Urinary bladder (tissue), 4 donors: ENCODE measurements around the gene STARD8. TPM values are rescaled to one million over a fixed set of nuclear protein-coding genes. Genes with fewer than 3 reads are reported as not detected.

Experiments
- DNase-seq: peaks from one replicate; pipeline ENCODE4 v3.0.0-alpha.2; 2015; ENCODE audit errors: extremely low spot score
- H3K27ac ChIP-seq: one replicate; pipeline ENCODE4 v1.5.1; 2013; ENCODE audit warnings: low read depth, mild to moderate bottlenecking, moderate library complexity
- H3K36me3 ChIP-seq: one replicate; pipeline ENCODE4 v1.6.1; 2013; ENCODE audit warnings: mild to moderate bottlenecking, moderate library complexity; ENCODE audit not compliant: insufficient read depth
- H3K4me1 ChIP-seq: one replicate; pipeline ENCODE4 v1.6.1; 2013; ENCODE audit warnings: mild to moderate bottlenecking, moderate library complexity; ENCODE audit not compliant: insufficient read depth
- H3K4me3 ChIP-seq: one replicate; pipeline ENCODE4 v1.5.1; 2013; ENCODE audit warnings: low read depth, low read length
- WGBS: extraction: QIAGEN DNeasy Blood & Tissue Kit; methylation state at CpG from one replicate; pipeline ENCODE4 v1.1.7; 2013; 5-methylcytosine and 5-hydroxymethylcytosine counted together
- polyA plus RNA-seq: library from polyadenylated mRNA; stranded (reverse); fragments of 200-250 nt; gene quantifications from one replicate; pipeline ENCODE4 v1.2.3, GENCODE V29; 2013
- total RNA-seq: library from RNA; depleted of rRNA; stranded (reverse); fragments of >200 nt; gene quantifications from one replicate; pipeline ENCODE4 v1.2.3, GENCODE V29; 2014
- donor health status: healthy with polysubstance abuse.
- donor health status: healthy.

STARD8 gene
- total and polyA plus RNA-seq, 2 donors = 6.5 to 12.4 TPM

GRCh38 chrX:68669094-68669860, 21.8 kb downstream of the STARD8 start:
- Histone ChIP-seq H3K36me3 (no peaks in the 10 kb centered on the region), H3K4me1 (no peaks in the 10 kb centered on the region), H3K4me3 (no peak overlapping the region), H3K27ac (no peak overlapping the region)
- WGBS = 70% methylated on average over 10 of the region's 10 CpGs
- no peak for DNase-seq

GRCh38 chrX:68669871-68670270, 22.4 kb downstream of the STARD8 start:
- Histone ChIP-seq H3K36me3 (no peaks in the 10 kb centered on the region), H3K4me3 (no peak overlapping the region), H3K4me1 (no peaks in the 10 kb centered on the region), H3K27ac (no peak overlapping the region)
- no peak for DNase-seq
- 60% methylated on average over 3 of the region's 3 CpGs for WGBS

- Histone ChIP-seq H3K27ac (no peak overlapping the region), H3K36me3 (no peaks in the 10 kb centered on the region), H3K4me1 (no peaks in the 10 kb centered on the region), H3K4me3 (no peak overlapping the region)
- DNase-seq = no peak
Observed at GRCh38 chrX:68671221-68671620, 23.8 kb downstream of the STARD8 start.

- no peak overlapping the region for H3K4me3 ChIP-seq
- no peak overlapping the region for H3K27ac ChIP-seq
- WGBS = 44% methylated on average over 3 of the region's 3 CpGs
- no peaks in the 10 kb centered on the region for H3K36me3 ChIP-seq
- H3K4me1 ChIP-seq = no peaks in the 10 kb centered on the region
- no peak for DNase-seq
Observed at GRCh38 chrX:68672581-68673318, 25.3 kb downstream of the STARD8 start.

GRCh38 chrX:68675571-68675970, 28.1 kb downstream of the STARD8 start:
- WGBS = 65% methylated on average over 4 of the region's 4 CpGs
- no peaks in the 10 kb centered on the region for H3K36me3 ChIP-seq
- DNase-seq = no peak
- H3K4me1 ChIP-seq = no peaks in the 10 kb centered on the region
- H3K4me3 ChIP-seq = no peak overlapping the region
- no peak overlapping the region for H3K27ac ChIP-seq

GRCh38 chrX:68676335-68676734, 28.9 kb downstream of the STARD8 start:
- no peak overlapping the region for H3K4me3 ChIP-seq
- H3K27ac ChIP-seq = no peak overlapping the region
- WGBS = 61% methylated on average over 3 of the region's 3 CpGs
- no peaks in the 10 kb centered on the region for H3K4me1 ChIP-seq
- DNase-seq = no peak
- H3K36me3 ChIP-seq = no peaks in the 10 kb centered on the region

GRCh38 chrX:68677998-68678397, 30.5 kb downstream of the STARD8 start:
- Histone ChIP-seq H3K4me3 (no peak overlapping the region), H3K27ac (no peak overlapping the region), H3K4me1 (no peaks in the 10 kb centered on the region), H3K36me3 (no peaks in the 10 kb centered on the region)
- 75% methylated on average over 4 of the region's 4 CpGs for WGBS
- no peak for DNase-seq

GRCh38 chrX:68681443-68681941, 34.0 kb downstream of the STARD8 start:
- no peak for DNase-seq
- H3K4me1 ChIP-seq = no peaks in the 10 kb centered on the region
- 62% methylated on average over 2 of the region's 2 CpGs for WGBS
- no peak overlapping the region for H3K4me3 ChIP-seq
- H3K36me3 ChIP-seq = no peaks in the 10 kb centered on the region
- no peak overlapping the region for H3K27ac ChIP-seq

- no peak overlapping the region for H3K4me3 ChIP-seq
- no peak for DNase-seq
- H3K36me3 ChIP-seq = no peaks in the 10 kb centered on the region
- no peak overlapping the region for H3K27ac ChIP-seq
- WGBS = 87% methylated on average over 3 of the region's 3 CpGs
- H3K4me1 ChIP-seq = no peaks in the 10 kb centered on the region
Observed at GRCh38 chrX:68682790-68683189, 35.3 kb downstream of the STARD8 start.

- no peaks in the 10 kb centered on the region for H3K4me1 ChIP-seq
- no peaks in the 10 kb centered on the region for H3K36me3 ChIP-seq
- 86% methylated on average over 2 of the region's 2 CpGs for WGBS
- no peak overlapping the region for H3K4me3 ChIP-seq
- no peak for DNase-seq
- no peak overlapping the region for H3K27ac ChIP-seq
Observed at GRCh38 chrX:68683580-68683979, 36.1 kb downstream of the STARD8 start.

- no peak overlapping the region for H3K4me3 ChIP-seq
- DNase-seq = no peak
- no peaks in the 10 kb centered on the region for H3K36me3 ChIP-seq
- 40% methylated on average over 15 of the region's 15 CpGs for WGBS
- no peak overlapping the region for H3K27ac ChIP-seq
- H3K4me1 ChIP-seq = no peaks in the 10 kb centered on the region
Observed at GRCh38 chrX:68684291-68684918, 36.9 kb downstream of the STARD8 start.

- WGBS = 91% methylated on average over 2 of the region's 2 CpGs
- no peak overlapping the region for H3K27ac ChIP-seq
- no peak for DNase-seq
Observed at GRCh38 chrX:68684919-68685304, 37.4 kb downstream of the STARD8 start.

GRCh38 chrX:68685685-68686084, 38.2 kb downstream of the STARD8 start:
- 47% methylated on average over 5 of the region's 5 CpGs for WGBS
- Histone ChIP-seq H3K4me1 (no peaks in the 10 kb centered on the region), H3K4me3 (no peak overlapping the region), H3K27ac (no peak overlapping the region), H3K36me3 (no peaks in the 10 kb centered on the region)
- no peak for DNase-seq

More at GRCh38 chrX:68684919-68685304, 37.4 kb downstream of the STARD8 start:
- Histone ChIP-seq H3K36me3 (no peaks in the 10 kb centered on the region), H3K4me1 (no peaks in the 10 kb centered on the region), H3K4me3 (no peak overlapping the region)
